OCI-LY7 (cell line): ENCODE results near the gene DDC.

Experiments
- CTCF ChIP-seq: fragments of 200-600 bp; sonication (generic); conservative IDR thresholded peaks from 2 replicates; pipeline ENCODE4 v1.5.1; 2014; ENCODE audit warnings: mild to moderate bottlenecking, antibody characterized with exemption, low read length, moderate library complexity, mixed read lengths
- EZH2phosphoT487 ChIP-seq: fragments of 200-600 bp; sonication (generic); IDR thresholded peaks from 2 replicates; pipeline ENCODE4 v1.6.1; 2018; ENCODE audit warnings: low read depth, borderline replicate concordance, mild to moderate bottlenecking, mixed run types, antibody characterized with exemption, low read length, moderate library complexity, mixed read lengths

- TF ChIP-seq CTCF (no peak), EZH2phosphoT487 (no peak)
These were observed 109.5 kb downstream of the DDC start for GRCh38 chr7:50455658-50456057.
